GM19468 (cell line): ENCODE data around the gene MRPL49.
"Not testable (repeated sequence)": the region's sequence is repeated elsewhere in the genome, so short reads cannot be mapped to it uniquely, and the experiment has no call there.

Experiments used
- ATAC-seq: cut with Tn5 transposase; IDR thresholded peaks from one replicate; pipeline ENCODE4 v1.9.1; 2021; ENCODE audit warnings: mild to moderate bottlenecking, moderate library complexity, moderate number of reproducible peaks; ENCODE audit not compliant: unreplicated experiment; ENCODE audit errors: extremely low read depth

Gene MRPL49

DNA sequence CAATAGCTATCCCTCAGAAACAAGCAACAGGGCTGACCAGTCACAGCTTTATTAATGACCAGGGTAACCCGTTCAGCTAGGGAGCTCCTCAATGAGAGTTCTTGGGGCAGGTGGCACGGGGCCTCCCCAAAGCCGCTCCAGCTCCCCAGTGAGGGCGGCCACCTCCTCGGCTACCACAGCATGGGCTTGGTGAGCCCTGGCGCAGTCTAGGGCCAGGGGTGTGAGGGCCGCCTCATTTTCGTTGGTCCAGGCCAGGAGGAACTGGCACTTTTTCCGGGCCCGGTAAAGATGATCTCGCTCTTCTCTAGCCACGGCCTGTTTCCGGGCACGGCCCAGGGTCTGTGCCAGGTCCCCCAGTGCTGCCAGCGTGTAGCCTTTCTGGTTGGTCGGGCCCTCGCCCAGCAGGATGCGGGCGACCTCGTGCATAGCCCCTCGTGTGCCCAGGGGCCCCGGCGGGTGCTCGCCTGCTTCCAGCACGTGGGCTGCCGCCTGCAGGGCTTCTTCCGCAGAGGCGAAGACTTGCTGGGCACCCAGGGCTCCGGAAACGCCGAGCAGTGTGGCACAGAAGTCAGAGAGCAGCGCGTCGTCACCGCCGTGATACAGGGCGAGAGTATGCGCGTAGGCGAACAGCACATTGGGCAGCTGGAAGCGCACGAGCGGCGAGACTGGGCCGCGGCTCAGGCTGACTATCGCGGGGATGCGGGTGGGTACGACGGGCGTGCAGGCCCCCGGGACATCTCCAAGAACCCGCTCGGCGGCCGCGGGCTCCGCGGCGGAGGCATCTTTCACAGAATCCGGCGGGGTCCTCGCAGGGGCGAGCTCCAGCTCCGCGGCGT is 5.5 kb upstream of the MRPL49 start:
- no peak for ATAC-seq

DNA sequence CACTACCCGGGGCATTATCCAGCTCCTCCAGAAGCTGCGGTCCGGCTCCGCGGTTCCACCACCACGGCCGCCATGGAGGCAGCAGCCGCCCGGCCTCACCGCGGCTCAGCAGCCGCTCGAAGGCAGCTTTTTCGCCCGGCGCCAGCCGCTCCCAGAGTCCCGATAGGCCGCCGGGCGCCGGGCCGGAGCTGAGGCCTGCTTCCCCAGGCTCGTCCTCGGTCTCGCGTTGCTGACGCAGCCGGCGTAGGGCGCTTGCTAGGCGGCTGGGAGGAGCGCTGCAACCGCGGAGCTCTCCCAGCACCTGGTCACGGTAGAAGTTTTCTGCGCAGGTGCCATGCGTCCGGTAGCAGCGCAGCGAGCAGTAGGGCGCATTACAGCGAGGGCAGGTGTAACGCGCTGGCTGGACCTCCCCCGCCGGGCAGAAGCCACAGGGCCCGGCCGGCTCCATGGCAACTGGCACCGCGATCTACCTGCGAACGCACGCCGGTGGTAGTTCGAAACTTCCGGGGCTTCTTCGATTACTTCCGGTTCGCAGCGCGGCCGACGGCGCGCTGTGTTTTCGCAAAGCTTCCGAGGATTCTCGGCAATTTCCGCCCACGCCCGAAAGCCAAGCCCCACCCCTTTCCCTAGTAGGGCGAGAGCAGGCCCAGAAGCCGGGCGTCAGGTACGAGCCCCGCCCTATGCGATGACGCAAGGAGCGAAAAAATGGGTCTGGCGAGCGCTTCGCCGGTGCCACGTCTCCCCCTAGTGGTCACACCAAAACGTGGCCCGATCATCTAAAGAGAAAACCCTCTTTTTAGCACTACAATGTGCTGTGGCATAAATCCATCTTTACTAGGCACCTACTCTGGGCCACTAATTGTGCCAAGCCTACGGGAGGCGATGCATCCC is 4.7 kb upstream of the MRPL49 start, which contains the start of gene ZNHIT2:
ZNHIT2 (minus strand) TSS at position 496 of the 891 bp plus-strand sequence; CDS start at position 448, 48 bp downstream.
- peak; percentile 31 for ATAC-seq

DNA sequence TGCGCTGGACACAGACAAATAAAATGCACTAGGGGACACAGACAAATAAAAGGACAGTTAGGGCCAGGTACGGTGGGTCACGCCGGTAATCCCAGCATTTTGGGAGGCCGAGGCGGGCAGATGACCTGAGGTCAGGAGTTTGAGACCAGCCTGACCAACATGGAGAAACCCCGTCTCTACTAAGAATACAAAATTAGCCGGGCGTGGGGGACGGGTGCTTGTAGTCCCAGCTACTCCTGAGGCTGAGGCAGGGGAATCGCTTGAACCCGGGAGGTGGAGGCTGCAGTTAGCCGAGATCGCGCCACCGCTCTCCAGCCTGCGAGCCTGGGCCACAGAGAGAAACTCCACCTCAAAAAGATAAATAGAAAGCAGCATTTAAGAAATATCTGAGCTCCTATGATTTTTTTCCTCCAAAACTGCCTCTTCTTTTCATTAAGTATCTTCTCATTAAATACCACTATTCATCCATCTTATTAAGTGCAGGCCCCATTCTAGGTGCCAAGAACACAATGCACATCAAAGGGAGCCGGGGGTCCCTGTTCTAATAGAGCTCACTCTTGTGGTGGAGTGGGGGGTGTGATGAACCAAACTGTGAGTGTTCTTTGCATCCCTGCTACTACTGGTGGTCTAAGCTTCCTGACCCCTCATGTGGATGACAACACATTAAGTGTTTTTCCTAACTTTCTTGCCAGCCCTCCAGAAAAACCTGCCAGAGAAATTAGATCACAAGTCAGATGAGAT is 3.9 kb upstream of the MRPL49 start:
- no peak for ATAC-seq

GRCh38 chr11:65118891-65119669 is 3.0 kb upstream of the MRPL49 start:
- not testable (repeated sequence) for ATAC-seq

GRCh38 chr11:65119670-65119995 is 2.5 kb upstream of the MRPL49 start:
- ATAC-seq = no peak

GRCh38 chr11:65120831-65121230 is 1.3 kb upstream of the MRPL49 start:
- no peak for ATAC-seq

GRCh38 chr11:65121447-65121864 is 665 bp upstream of the MRPL49 start:
- no peak for ATAC-seq

DNA sequence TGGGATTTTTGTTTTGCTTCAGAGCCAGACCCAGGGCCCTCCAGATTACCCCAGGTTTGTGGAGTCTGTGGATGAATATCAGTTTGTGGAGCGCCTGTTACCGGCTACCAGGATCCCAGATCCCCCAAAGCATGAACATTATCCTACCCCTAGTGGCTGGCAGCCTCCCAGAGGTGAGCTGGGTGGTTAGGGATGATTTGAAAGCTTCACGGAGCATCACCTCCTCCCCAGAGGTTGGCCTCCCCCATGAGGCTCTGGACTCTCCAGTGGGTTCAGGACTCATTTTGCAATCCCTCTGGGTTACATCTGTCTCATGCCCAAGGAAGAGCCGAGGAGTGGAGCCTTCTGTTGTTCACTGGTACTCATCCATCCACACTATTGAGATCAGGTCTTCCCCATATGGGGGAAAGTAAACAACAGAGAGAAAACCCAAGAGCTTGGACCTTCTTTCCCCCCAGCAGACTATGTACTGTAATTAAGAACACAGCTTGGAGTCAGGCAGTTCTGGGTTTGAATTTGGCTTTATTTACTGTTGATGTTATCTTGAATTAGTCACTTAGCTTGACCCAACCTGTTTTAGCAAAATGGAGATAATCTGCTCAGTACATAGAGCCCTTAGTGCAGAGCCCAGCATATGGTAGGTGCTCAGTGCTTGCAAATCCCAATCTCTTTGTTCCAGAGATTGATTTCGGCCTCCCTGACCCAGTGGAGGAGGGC is 2.5 kb downstream of the MRPL49 start:
- ATAC-seq = no peak

DNA sequence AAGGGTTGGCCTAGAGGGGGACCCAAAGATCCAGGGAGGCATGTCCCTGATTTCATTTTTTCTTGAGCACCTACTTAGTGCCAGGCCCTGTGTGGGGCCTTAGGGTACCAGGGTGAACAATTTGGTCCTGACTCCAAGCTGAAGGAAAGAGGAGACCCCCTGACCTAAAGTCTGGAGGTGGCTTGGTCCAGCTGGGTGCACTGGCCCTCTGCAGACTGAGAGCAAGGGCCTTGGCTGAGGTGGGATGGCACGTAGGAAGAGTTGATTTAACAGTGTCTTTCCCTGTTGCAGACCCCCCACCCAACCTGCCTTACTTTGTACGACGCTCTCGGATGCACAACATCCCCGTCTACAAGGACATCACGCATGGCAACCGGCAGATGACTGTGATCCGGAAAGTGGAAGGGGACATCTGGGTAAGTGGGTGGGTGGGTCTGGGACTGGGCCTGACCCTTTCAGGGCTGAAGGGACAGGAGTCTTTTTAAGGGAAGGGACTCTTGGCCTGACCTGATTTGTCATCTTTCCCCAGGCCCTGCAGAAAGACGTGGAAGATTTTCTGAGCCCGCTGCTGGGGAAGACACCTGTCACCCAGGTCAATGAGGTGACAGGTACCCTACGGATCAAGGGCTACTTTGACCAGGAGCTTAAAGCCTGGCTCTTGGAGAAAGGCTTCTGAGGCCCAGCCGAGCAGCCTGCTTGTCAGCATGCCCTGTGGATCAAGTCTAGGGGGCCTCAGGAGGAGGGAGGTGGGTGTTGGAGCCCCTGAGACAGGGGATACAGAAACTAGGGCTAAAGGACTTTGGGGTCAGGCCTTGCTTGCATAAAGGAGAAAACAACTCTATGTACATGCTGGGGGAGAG is 3.3 kb downstream of the MRPL49 start:
- no peak for ATAC-seq

GRCh38 chr11:65126624-65127274 is 4.6 kb downstream of the MRPL49 start:
- no peak for ATAC-seq

DNA sequence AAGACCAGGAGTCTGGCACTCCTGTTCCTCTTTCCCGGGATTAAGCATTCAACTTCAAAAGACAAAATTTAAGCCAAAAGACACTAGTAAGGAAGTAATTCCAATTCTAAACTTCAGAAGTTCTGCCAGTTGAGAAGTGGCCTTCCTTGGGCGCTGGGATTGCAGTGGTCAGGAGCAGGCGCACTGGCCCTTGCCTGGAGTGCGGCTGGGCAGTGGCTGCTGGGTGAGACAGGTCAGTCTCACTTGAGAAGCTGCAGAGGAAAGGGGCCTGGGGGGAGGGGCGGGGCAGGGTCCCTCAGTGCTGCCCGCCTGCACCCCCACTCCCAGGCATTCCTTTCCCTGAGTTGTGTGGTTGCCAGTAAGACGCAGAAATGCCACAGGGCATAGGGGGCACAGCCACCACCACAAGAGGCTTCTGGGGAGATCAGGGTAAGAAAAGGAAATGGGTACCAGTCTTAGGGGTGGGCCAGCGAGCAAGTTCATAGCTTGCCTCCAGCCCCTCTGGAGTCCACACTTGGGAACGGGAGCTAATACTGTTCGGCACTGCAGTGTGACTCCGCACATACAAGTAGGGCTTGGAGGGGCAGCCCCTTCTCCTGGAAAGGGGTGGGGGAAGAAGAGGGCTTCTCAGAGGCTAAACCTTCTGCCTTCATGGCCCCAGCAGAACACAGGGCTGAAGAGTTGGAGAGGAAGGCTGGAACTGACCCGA is 5.5 kb downstream of the MRPL49 start:
- no peak for ATAC-seq

DNA sequence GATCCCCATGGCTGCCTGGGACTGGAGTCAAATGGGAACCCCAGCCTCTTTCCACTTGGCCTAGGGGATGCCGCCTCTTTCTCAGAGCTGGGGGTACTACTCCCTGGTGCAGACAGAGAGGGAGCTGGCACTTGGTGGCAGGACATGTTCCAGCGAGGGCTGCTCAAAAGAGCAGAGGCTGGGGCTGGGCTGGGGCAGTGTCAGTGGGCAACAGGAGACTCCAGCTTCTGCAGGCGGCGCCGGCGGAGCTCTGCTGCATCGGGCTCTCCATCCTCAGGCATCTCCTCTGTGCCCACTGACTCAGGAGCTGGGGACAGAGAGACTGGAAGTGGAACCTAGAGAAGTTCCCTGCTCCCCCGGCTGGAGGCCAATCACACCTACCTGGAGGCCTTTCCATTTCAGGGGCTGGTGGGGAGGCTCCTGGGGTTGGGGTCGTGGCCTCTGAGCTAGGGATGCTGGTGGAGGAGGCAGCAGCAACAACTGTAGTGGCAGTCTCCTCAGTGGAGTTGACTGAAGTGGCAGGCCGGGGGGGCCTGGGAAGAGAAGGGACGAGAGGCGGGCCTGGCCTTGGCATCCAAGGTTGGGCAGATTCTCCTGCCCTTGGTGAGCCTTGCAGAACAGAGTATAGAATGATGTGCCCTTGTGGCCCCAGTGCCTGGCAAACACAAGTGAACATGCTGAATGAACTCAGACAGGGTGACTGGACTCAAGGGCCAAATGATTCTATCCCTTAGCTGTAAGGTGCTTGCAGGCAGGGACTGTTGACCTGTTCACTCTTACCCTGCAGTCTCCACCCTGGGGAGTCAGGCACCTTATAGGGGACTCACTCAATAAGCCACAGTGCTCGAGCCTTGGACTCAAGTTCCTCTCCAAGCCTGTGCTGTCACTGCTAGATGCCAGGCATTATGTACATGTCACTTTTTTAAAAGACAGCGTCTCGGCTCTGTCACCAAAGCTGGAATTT is 6.3 kb downstream of the MRPL49 start:
- ATAC-seq = no peak

DNA sequence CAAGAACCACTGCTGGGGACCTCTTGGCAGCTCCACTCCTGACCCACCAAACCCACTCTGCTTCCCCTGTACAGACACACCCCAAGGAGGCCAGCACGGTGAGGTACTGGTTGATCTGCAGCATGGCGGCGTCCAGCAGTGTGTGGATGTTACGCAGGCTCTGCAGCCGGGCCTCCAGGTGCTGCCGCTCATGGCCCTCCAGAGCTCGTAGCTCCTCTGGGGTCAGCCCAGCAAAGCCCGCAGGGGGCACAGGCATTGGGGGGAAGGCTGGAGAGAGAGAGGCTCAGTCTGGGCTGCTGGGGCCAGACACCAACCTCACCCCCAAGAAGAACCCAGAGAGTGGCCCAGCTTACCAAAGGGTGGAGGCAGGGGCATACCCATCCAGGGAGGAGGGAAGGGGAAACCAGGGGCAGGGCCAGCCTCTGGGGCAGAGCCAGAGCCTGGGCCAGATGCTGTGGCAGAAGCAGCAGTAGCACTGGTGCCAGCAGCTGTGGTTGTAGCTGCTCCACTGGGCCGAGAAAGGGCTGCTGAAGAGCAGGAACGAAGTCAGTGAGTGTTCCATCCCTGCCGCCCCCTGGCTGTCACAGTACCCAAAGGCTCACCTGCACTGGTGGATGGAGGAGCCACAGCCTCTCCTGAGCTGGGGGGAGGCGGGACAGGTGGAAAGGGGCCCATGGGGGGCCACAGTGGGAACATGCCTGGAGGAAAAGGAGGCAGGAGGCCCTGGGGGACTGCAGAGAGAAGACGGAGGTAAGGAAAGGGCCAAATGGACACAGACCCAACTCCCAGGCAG is 7.7 kb downstream of the MRPL49 start:
- ATAC-seq = no peak

GRCh38 chr11:65130631-65131416 is 8.7 kb downstream of the MRPL49 start:
- no peak for ATAC-seq

- no peak for ATAC-seq
Measured at GRCh38 chr11:65131417-65131776, 9.3 kb downstream of the MRPL49 start.
